ENCODE results near the gene MYO6. TPM values are rescaled to one million over a fixed set of nuclear protein-coding genes. Genes with fewer than 3 reads are reported as not detected.

Gene MYO6
- total RNA-seq, 1 experiment from 2014 or later: 122 TPM

GRCh38 chr6:75759207-75759606 lies 10.2 kb downstream of the MYO6 start:
- peaks cover 56% of the 10 kb centered on the region for H3K4me1 Mint-ChIP-seq (ENCODE audit: low read depth, unreplicated experiment)
- no peak for TF ChIP-seq CTCF (IDR thresholded peaks at IDR 0.05; ENCODE audit: unreplicated experiment)
- BruUV-seq (replicated peaks): no TSS peak
- no peaks in the 10 kb centered on the region for H3K9me3 Mint-ChIP-seq (ENCODE audit: low read depth, unreplicated experiment)
- peak overlapping the region; percentile 16 for H3K4me3 Mint-ChIP-seq (ENCODE audit: low read depth, unreplicated experiment)
- peak; percentile 35 for DNase-seq
- H3K36me3 Mint-ChIP-seq (ENCODE audit: insufficient read depth, unreplicated experiment): peaks cover 16% of the 10 kb centered on the region
- intact Hi-C loops (cut with micrococcal nuclease; ENCODE audit: unreplicated experiment): no loop called here
- no peaks in the 10 kb centered on the region for H3K27me3 Mint-ChIP-seq (ENCODE audit: unreplicated experiment)
- CTCF ChIA-PET: no interaction called here
- peak overlapping the region; percentile 17 for H3K27ac Mint-ChIP-seq (ENCODE audit: unreplicated experiment)

GRCh38 chr6:75760320-75760719 lies 11.3 kb downstream of the MYO6 start:
- no TSS peak for BruUV-seq (replicated peaks)
- intact Hi-C loops (cut with micrococcal nuclease; ENCODE audit: unreplicated experiment): no loop called here
- Mint-ChIP-seq H3K27me3 (ENCODE audit: unreplicated experiment) (no peaks in the 10 kb centered on the region), H3K4me3 (ENCODE audit: low read depth, unreplicated experiment) (no peak overlapping the region), H3K36me3 (ENCODE audit: insufficient read depth, unreplicated experiment) (peaks cover 13% of the 10 kb centered on the region), H3K27ac (ENCODE audit: unreplicated experiment) (no peak overlapping the region), H3K9me3 (ENCODE audit: low read depth, unreplicated experiment) (no peaks in the 10 kb centered on the region), H3K4me1 (ENCODE audit: low read depth, unreplicated experiment) (peaks cover 60% of the 10 kb centered on the region)
- CTCF ChIA-PET: no interaction called here
- no peak for DNase-seq
- no peak for TF ChIP-seq CTCF (IDR thresholded peaks at IDR 0.05; ENCODE audit: unreplicated experiment)

DNA sequence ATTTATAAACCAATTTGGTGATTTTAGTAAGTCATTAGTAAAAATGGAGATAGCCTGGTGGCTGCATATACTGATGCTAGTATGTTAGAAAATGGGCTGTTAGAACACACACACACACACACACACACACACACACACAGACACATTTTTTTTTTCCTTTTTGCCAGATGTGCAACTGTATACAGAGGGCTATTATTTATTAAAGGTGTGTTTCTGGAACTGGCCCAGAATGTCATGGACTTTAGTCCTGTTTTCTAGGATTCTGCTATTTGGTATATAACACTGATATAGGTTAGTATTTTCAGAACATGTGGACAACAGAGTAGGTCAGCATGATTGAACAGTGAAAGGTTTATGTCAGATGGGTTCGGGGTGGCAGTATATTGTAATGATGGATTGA lies 12.4 kb downstream of the MYO6 start:
- no peak overlapping the region for H3K27ac Mint-ChIP-seq (ENCODE audit: unreplicated experiment)
- TF ChIP-seq CTCF (IDR thresholded peaks at IDR 0.05; ENCODE audit: unreplicated experiment): no peak
- CTCF ChIA-PET: no interaction called here
- no peak for DNase-seq
- H3K36me3 Mint-ChIP-seq (ENCODE audit: insufficient read depth, unreplicated experiment): peaks cover 1% of the 10 kb centered on the region
- no peaks in the 10 kb centered on the region for H3K9me3 Mint-ChIP-seq (ENCODE audit: low read depth, unreplicated experiment)
- H3K4me1 Mint-ChIP-seq (ENCODE audit: low read depth, unreplicated experiment): peaks cover 60% of the 10 kb centered on the region
- H3K27me3 Mint-ChIP-seq (ENCODE audit: unreplicated experiment): no peaks in the 10 kb centered on the region
- intact Hi-C loops (cut with micrococcal nuclease; ENCODE audit: unreplicated experiment): no loop called here
- BruUV-seq (replicated peaks): no TSS peak
- H3K4me3 Mint-ChIP-seq (ENCODE audit: low read depth, unreplicated experiment): no peak overlapping the region

- CTCF ChIA-PET: interaction anchor here (0.7 kb wide), 1 partner anchor 132 kb away, joined by 3 read pairs; no protein-coding TSS in a partner anchor
- BruUV-seq (replicated peaks): no TSS peak
- intact Hi-C loops (cut with micrococcal nuclease; ENCODE audit: unreplicated experiment): no loop called here
- Mint-ChIP-seq H3K4me1 (ENCODE audit: low read depth, unreplicated experiment) (peaks cover 59% of the 10 kb centered on the region), H3K27me3 (ENCODE audit: unreplicated experiment) (no peaks in the 10 kb centered on the region), H3K9me3 (ENCODE audit: low read depth, unreplicated experiment) (no peaks in the 10 kb centered on the region), H3K4me3 (ENCODE audit: low read depth, unreplicated experiment) (no peak overlapping the region), H3K36me3 (ENCODE audit: insufficient read depth, unreplicated experiment) (no peaks in the 10 kb centered on the region), H3K27ac (ENCODE audit: unreplicated experiment) (no peak overlapping the region)
- no peak for TF ChIP-seq CTCF (IDR thresholded peaks at IDR 0.05; ENCODE audit: unreplicated experiment)
- DNase-seq: no peak
These were observed 13.0 kb downstream of the MYO6 start for GRCh38 chr6:75762063-75762462.

All from Calu3 (cell line).